ENCODE data around the gene CLEC16A.

- TF ChIP-seq HCFC1 (IDR thresholded peaks at IDR 0.05; ENCODE audit: low read depth, low read length) = no peak
- no peak for TF ChIP-seq CCNT2 (IDR thresholded peaks at IDR 0.05; ENCODE audit: borderline replicate concordance, extremely low read depth, insufficient read length, low read depth, low read length)
- no peak for TF ChIP-seq CTCF (IDR thresholded peaks at IDR 0.05 in 2 of 3, conservative IDR thresholded peaks at IDR 0.05 in 1 of 3; ENCODE audit: insufficient read depth in 2 of 3, low read depth in 1 of 3, low read length in 3 of 3)
- TF ChIP-seq POLR2AphosphoS5 (IDR thresholded peaks at IDR 0.05; ENCODE audit: control insufficient read depth, insufficient read depth, low read depth, low read length) = no peak
- no peak for TF ChIP-seq HEY1 (CRISPR knock-in tag; IDR thresholded peaks at IDR 0.05; ENCODE audit: borderline replicate concordance)
- no peak for TF ChIP-seq NFIC (IDR thresholded peaks at IDR 0.05)
- TF ChIP-seq JUN (IDR thresholded peaks at IDR 0.05; ENCODE audit: borderline replicate concordance, low read depth, low read length) = no peak
- no peak for TF ChIP-seq JUN (CRISPR knock-in tag; IDR thresholded peaks at IDR 0.05; ENCODE audit: borderline replicate concordance)
- TF ChIP-seq FOXJ2 (tag; IDR thresholded peaks at IDR 0.05) = no peak; the same call in 1 of the 2 replicates
- no peak for TF ChIP-seq MAX (CRISPR knock-in tag; IDR thresholded peaks at IDR 0.05)
- TF ChIP-seq UBTF (IDR thresholded peaks at IDR 0.05; ENCODE audit: borderline replicate concordance in 1 of 2, low read depth in 2 of 2, low read length in 2 of 2) = no peak
- TF ChIP-seq HIVEP1 (CRISPR knock-in tag; IDR thresholded peaks at IDR 0.05) = no peak
Measured at GRCh38 chr16:11101283-11101682, 156.9 kb downstream of the CLEC16A start.

All from K562 (cell line).